OCI-LY7 (cell line): ENCODE results near the gene TMED6. TPM values are rescaled to one million over a fixed set of nuclear protein-coding genes. Genes with fewer than 3 reads are reported as not detected.

Experiments used
- BruUV-seq: library from RNA; stranded (reverse); fragments of 400-500 nt; replicated peaks from 2 replicates; lab custom pipeline; 2021; lab: Mats Ljungman, UMichigan
- CTCF ChIA-PET: fragments of 300-600 bp; sonication (Branson Sonifier 250); formaldehyde crosslinking; loops from one replicate; lab custom pipeline; 2022; ENCODE audit warnings: antibody characterized with exemption; ENCODE audit not compliant: unreplicated experiment; lab: Charles Lee
- POLR2A ChIA-PET: fragments of 300-600 bp; sonication (Branson Sonifier 250); formaldehyde crosslinking; loops from one replicate; lab custom pipeline; 2022; ENCODE audit warnings: antibody characterized with exemption; lab: Charles Lee
- DNase-seq: peaks from one replicate; pipeline ENCODE4 v3.0.0-alpha.2; 2015; ENCODE audit warnings: low spot score
- H2AFZ ChIP-seq: fragments of 200-600 bp; sonication (generic), shearing (Covaris generic); 2 replicates; pipeline ENCODE4 v1.6.1; 2014; ENCODE audit warnings: mild to moderate bottlenecking, antibody characterized with exemption, low read length, moderate library complexity
- H3K27ac ChIP-seq: fragments of 200-600 bp; sonication (generic); 2 replicates; pipeline ENCODE4 v1.5.1; 2014; ENCODE audit warnings: mixed run types, low read depth, mild to moderate bottlenecking, moderate library complexity, low read length, inconsistent platforms; ENCODE audit not compliant: poor library complexity, severe bottlenecking
- H3K36me3 ChIP-seq: fragments of 200-600 bp; sonication (generic); 2 replicates; pipeline ENCODE4 v1.6.1; 2014; ENCODE audit warnings: mild to moderate bottlenecking, antibody characterized with exemption, low read length, moderate library complexity, mixed read lengths; ENCODE audit not compliant: insufficient read depth
- H3K4me1 ChIP-seq: fragments of 200-600 bp; sonication (generic); 2 replicates; pipeline ENCODE4 v1.5.1; 2014; ENCODE audit warnings: mild to moderate bottlenecking, low read length; ENCODE audit not compliant: insufficient read depth, poor library complexity, severe bottlenecking
- H3K4me2 ChIP-seq: fragments of 200-600 bp; sonication (generic); 2 replicates; pipeline ENCODE4 v1.6.1; 2014; ENCODE audit warnings: mild to moderate bottlenecking, low read length
- H3K4me3 ChIP-seq: fragments of 200-600 bp; sonication (generic); 2 replicates; pipeline ENCODE4 v1.5.1; 2014; ENCODE audit warnings: mild to moderate bottlenecking, low read depth, low read length; ENCODE audit not compliant: poor library complexity, severe bottlenecking
- H3K79me2 ChIP-seq: fragments of 200-600 bp; sonication (generic); 2 replicates; pipeline ENCODE4 v1.6.1; 2016; ENCODE audit warnings: low read depth, mild to moderate bottlenecking, low read length, moderate library complexity, mixed read lengths; ENCODE audit not compliant: insufficient read depth
- H3K9me2 ChIP-seq: fragments of 200-600 bp; sonication (generic); 2 replicates; pipeline ENCODE4 v1.6.1; 2016; ENCODE audit warnings: mild to moderate bottlenecking, low read length, mixed read lengths; ENCODE audit not compliant: insufficient read depth
- H3K9me3 ChIP-seq: fragments of 200-600 bp; sonication (generic); 2 replicates; pipeline ENCODE4 v1.6.1; 2014; ENCODE audit warnings: mild to moderate bottlenecking, mixed run types, low read length, mixed read lengths
- H4K20me1 ChIP-seq: fragments of 200-600 bp; sonication (generic); 2 replicates; pipeline ENCODE4 v1.6.1; 2014; ENCODE audit warnings: mild to moderate bottlenecking, antibody characterized with exemption, low read length, moderate library complexity, mixed read lengths; ENCODE audit not compliant: insufficient read depth
- EZH2phosphoT487 ChIP-seq: fragments of 200-600 bp; sonication (generic); IDR thresholded peaks from 2 replicates; pipeline ENCODE4 v1.6.1; 2018; ENCODE audit warnings: low read depth, borderline replicate concordance, mild to moderate bottlenecking, mixed run types, antibody characterized with exemption, low read length, moderate library complexity, mixed read lengths
- intact Hi-C: fragments of 100-400 bp; cut with micrococcal nuclease; formaldehyde crosslinking; loops from one replicate; pipeline ENCODE4 v1.10.0; 2022; ENCODE audit not compliant: unreplicated experiment
- total RNA-seq, 2 experiments: library from RNA; depleted of rRNA in 1 of 2; stranded (reverse); fragments of >200 nt in 1 of 2; shearing (Covaris generic) in 1 of 2; gene quantifications; 2 replicates each; pipeline ENCODE4 v1.2.3, GENCODE V29; 2014 to 2022
- TF ChIP-seq, protein P1 (sequence below): fragments of 200-600 bp; sonication (generic); conservative IDR thresholded peaks from 2 replicates; pipeline ENCODE4 v1.5.1; 2014; ENCODE audit warnings: mild to moderate bottlenecking, antibody characterized with exemption, low read length, moderate library complexity, mixed read lengths

Gene TMED6
- total RNA-seq, 2 experiments from 2014 or later: 1.7 TPM

DNA sequence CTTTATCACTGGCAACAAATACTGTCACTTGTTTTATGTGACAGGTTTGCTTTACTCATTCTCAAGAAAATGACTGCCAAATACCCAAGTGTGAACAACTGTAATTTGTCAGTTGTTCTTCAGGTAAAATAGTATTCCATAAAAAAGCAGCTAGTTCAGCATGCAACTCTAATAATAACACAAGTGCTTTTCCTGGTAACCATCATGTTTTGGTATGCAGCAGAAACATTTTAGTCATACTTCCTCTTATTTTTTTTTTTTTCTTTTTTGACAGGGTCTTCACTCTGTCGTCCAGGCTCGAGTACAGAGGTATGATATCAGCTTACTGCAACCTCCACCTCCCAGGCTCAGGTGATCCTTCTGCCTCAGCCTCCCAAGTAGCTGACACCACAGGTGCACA lies 29.6 kb upstream of the TMED6 start:
- H3K4me2 ChIP-seq: no peak overlapping the region
- intact Hi-C loops: no loop called here
- no TSS peak for BruUV-seq
- H2AFZ ChIP-seq: no peak overlapping the region
- TF ChIP-seq, protein P1, sequence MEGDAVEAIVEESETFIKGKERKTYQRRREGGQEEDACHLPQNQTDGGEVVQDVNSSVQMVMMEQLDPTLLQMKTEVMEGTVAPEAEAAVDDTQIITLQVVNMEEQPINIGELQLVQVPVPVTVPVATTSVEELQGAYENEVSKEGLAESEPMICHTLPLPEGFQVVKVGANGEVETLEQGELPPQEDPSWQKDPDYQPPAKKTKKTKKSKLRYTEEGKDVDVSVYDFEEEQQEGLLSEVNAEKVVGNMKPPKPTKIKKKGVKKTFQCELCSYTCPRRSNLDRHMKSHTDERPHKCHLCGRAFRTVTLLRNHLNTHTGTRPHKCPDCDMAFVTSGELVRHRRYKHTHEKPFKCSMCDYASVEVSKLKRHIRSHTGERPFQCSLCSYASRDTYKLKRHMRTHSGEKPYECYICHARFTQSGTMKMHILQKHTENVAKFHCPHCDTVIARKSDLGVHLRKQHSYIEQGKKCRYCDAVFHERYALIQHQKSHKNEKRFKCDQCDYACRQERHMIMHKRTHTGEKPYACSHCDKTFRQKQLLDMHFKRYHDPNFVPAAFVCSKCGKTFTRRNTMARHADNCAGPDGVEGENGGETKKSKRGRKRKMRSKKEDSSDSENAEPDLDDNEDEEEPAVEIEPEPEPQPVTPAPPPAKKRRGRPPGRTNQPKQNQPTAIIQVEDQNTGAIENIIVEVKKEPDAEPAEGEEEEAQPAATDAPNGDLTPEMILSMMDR: no peak
- no peak for TF ChIP-seq EZH2phosphoT487
- peaks cover 55% of the 10 kb centered on the region for H3K79me2 ChIP-seq
- H4K20me1 ChIP-seq: peaks cover 16% of the 10 kb centered on the region; the same call in 1 of the 2 replicates
- POLR2A ChIA-PET: interaction anchor here (1.0 to 1.2 kb wide), 2 partner anchors 22 to 137 kb away, joined by 3 to 6 read pairs; no protein-coding TSS in a partner anchor
- DNase-seq: no peak
- peaks cover 79% of the 10 kb centered on the region for H3K36me3 ChIP-seq
- peaks cover 21% of the 10 kb centered on the region for H3K4me1 ChIP-seq
- CTCF ChIA-PET: no interaction called here
- H3K9me2 ChIP-seq: no peaks in the 10 kb centered on the region
- no peak overlapping the region for H3K4me3 ChIP-seq
- H3K27ac ChIP-seq: no peak overlapping the region
- H3K9me3 ChIP-seq: 0 out of 2 replicates have a peak, but pooled peaks cover 6% of the 10 kb centered on the region

DNA sequence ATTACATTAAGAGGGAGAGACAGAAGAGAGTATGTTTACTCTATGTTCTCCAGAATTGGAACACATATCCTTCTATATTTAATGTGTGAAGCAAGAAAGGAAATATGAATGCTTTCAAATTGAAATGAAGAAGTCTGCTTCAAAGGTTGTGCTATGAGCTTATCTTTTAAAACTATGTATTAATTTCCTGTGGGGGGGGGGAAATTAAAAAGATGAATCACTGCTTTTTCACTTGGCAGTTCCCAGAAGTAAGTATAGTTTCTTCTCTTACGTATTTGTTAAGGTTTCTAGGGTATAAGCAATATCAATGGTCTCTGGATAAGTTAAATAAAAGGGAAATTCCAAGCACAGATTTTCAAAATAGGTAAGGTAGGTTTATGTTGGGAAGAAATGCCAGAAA lies 27.2 kb upstream of the TMED6 start:
- H3K9me3 ChIP-seq: 0 out of 2 replicates have a peak, but pooled peaks cover 6% of the 10 kb centered on the region
- peaks cover 92% of the 10 kb centered on the region for H3K36me3 ChIP-seq
- DNase-seq: no peak
- H3K79me2 ChIP-seq: peaks cover 40% of the 10 kb centered on the region
- TF ChIP-seq EZH2phosphoT487: no peak
- TF ChIP-seq, protein P1: no peak
- no peak overlapping the region for H3K4me2 ChIP-seq
- CTCF ChIA-PET: interaction anchor here (0.5 kb wide), 1 partner anchor 26 kb away, joined by 3 read pairs; no protein-coding TSS in a partner anchor
- peaks cover 11% of the 10 kb centered on the region for H3K4me1 ChIP-seq
- no peak overlapping the region for H3K27ac ChIP-seq
- H3K4me3 ChIP-seq: no peak overlapping the region
- BruUV-seq: no TSS peak
- intact Hi-C loops: no loop called here
- POLR2A ChIA-PET: interaction anchor here (0.6 to 1.0 kb wide), 6 partner anchors 45 to 335 kb away, joined by 3 to 4 read pairs (median 3); no protein-coding TSS in a partner anchor
- H2AFZ ChIP-seq: no peak overlapping the region
- H3K9me2 ChIP-seq: no peaks in the 10 kb centered on the region
- H4K20me1 ChIP-seq: 0 out of 2 replicates have a peak, but pooled peaks cover 5% of the 10 kb centered on the region

- no peak overlapping the region for H3K4me2 ChIP-seq
- intact Hi-C loops: no loop called here
These were observed 26.4 kb upstream of the TMED6 start for GRCh38 chr16:69378036-69378435.

More at GRCh38 chr16:69378036-69378435, 26.4 kb upstream of the TMED6 start:
- no peak overlapping the region for H3K27ac ChIP-seq
- no TSS peak for BruUV-seq
- no peak for DNase-seq
- no peak overlapping the region for H2AFZ ChIP-seq
- H3K4me1 ChIP-seq: peaks cover 11% of the 10 kb centered on the region
- POLR2A ChIA-PET: interaction anchor here (0.6 to 1.0 kb wide), 2 partner anchors 64 to 336 kb away, joined by 3 to 4 read pairs; no protein-coding TSS in a partner anchor
- no peaks in the 10 kb centered on the region for H4K20me1 ChIP-seq
- H3K36me3 ChIP-seq: peaks cover 91% of the 10 kb centered on the region
- H3K79me2 ChIP-seq: peaks cover 39% of the 10 kb centered on the region
- CTCF ChIA-PET: interaction anchor here (0.5 kb wide), 1 partner anchor 25 kb away, joined by 3 read pairs; no protein-coding TSS in a partner anchor
- H3K4me3 ChIP-seq: no peak overlapping the region
- no peaks in the 10 kb centered on the region for H3K9me2 ChIP-seq
- 0 out of 2 replicates have a peak, but pooled peaks cover 6% of the 10 kb centered on the region for H3K9me3 ChIP-seq
- no peak for TF ChIP-seq EZH2phosphoT487
- TF ChIP-seq, protein P1: no peak
